ENCODE measurements around the gene CDC14C. TPM values are rescaled to one million over a fixed set of nuclear protein-coding genes. Genes with fewer than 3 reads are reported as not detected.

CDC14C gene
- total and polyA plus RNA-seq, 9 of the 15 experiments (the other 6 are each of a cell fraction or from before 2014, with no cell fraction given), result not detected

- in situ Hi-C loops (cut with MboI) (no loop called here), intact Hi-C loops (cut with micrococcal nuclease) (no loop called here)
- no peaks in the 10 kb centered on the region for H3K36me3 ChIP-seq (ENCODE audit: control insufficient read depth, insufficient read depth, low read length)
- H3K4me3 ChIP-seq, result no peak overlapping the region
- BruUV-seq (replicated peaks), result no TSS peak
- H2AFZ ChIP-seq (ENCODE audit: low read depth, low read length), result no peak overlapping the region
- TF ChIP-seq RNF2 (IDR thresholded peaks at IDR 0.05) (no peak), SOX6 (IDR thresholded peaks at IDR 0.05) (no peak), DLX4 (CRISPR knock-in tag; IDR thresholded peaks at IDR 0.05) (no peak), SIRT6 (IDR thresholded peaks at IDR 0.05; ENCODE audit: low read depth, low read length) (no peak), BCL6 (CRISPR knock-in tag; IDR thresholded peaks at IDR 0.05) (no peak), ZNF780A (CRISPR knock-in tag; IDR thresholded peaks at IDR 0.05) (no peak), NFRKB (IDR thresholded peaks at IDR 0.05; ENCODE audit: low read depth) (no peak), GABPA (tag; conservative IDR thresholded peaks at IDR 0.05; ENCODE audit: low read depth) (no peak), MTA2 (IDR thresholded peaks at IDR 0.05; ENCODE audit: low read depth) (no peak)
- H3K27ac ChIP-seq (ENCODE audit: extremely low read depth, low read depth, low read length), result no peak overlapping the region
- no peaks in the 10 kb centered on the region for H3K9me1 ChIP-seq (ENCODE audit: control insufficient read depth, insufficient read depth, low read length)
- no peaks in the 10 kb centered on the region for H3K79me2 ChIP-seq (ENCODE audit: control insufficient read depth, insufficient read depth, low read length)
- CTCF ChIA-PET (ENCODE audit: low intra/inter-chr PET ratio), result no interaction called here
- no peak overlapping the region for H3K9ac ChIP-seq (ENCODE audit: insufficient read depth in 1 of 2, low read depth in 2 of 2, low read length in 2 of 2)
- H4K20me1 ChIP-seq (replicated peaks; ENCODE audit: control insufficient read depth, insufficient read depth, low read length), result no peaks in the 10 kb centered on the region
- no peaks in the 10 kb centered on the region for H3K27me3 ChIP-seq (ENCODE audit: control insufficient read depth in 2 of 2, insufficient read depth in 2 of 2, low read length in 2 of 2)
- POLR2A ChIA-PET, result no interaction called here
- ATAC-seq (no peak), DNase-seq (ENCODE audit: extremely low read depth in 1 of 4, low spot score in 3 of 4) (no peak), FAIRE-seq (no peak)
- H3K4me1 ChIP-seq (replicated peaks in 1 of 2; ENCODE audit: control insufficient read depth in 2 of 2, insufficient read depth in 2 of 2, low read length in 2 of 2), result no peaks in the 10 kb centered on the region
- H3K9me3 ChIP-seq (replicated peaks; ENCODE audit: control insufficient read depth, insufficient read depth, low read depth, low read length), result no peaks in the 10 kb centered on the region
- WGBS (ENCODE audit: insufficient coverage, low coverage, missing lambda C conversion rate), result 0% methylated on average over 2 of the region's 2 CpGs
- H3K4me2 ChIP-seq (ENCODE audit: insufficient read depth, low read length), result no peak overlapping the region
Observed at GRCh38 chr7:48887500-48887899, 36.8 kb upstream of the CDC14C start.
